ENCODE results near the gene FAM114A1. TPM values are rescaled to one million over a fixed set of nuclear protein-coding genes. Genes with fewer than 3 reads are reported as not detected.

Gene FAM114A1
- total and polyA plus RNA-seq, 2 experiments from 2014 or later, result 110 to 140 TPM

- no peak for TF ChIP-seq CTCF (IDR thresholded peaks at IDR 0.05; ENCODE audit: poor library complexity)
- TF ChIP-seq EZH2 (IDR thresholded peaks at IDR 0.05; ENCODE audit: borderline replicate concordance), result no peak
- TF ChIP-seq EZH2phosphoT487 (IDR thresholded peaks at IDR 0.05; ENCODE audit: low read depth, severe bottlenecking, unreplicated experiment), result no peak
- Histone ChIP-seq H3K9me3 (ENCODE audit: low read depth) (no peaks in the 10 kb centered on the region), H4K20me1 (ENCODE audit: insufficient read depth, poor library complexity, severe bottlenecking) (no peaks in the 10 kb centered on the region), H3K4me2 (peak overlapping the region; percentile 70), H3K79me2 (no peaks in the 10 kb centered on the region), H3K4me3 (no peak overlapping the region), H3K27me3 (no peaks in the 10 kb centered on the region), H3K36me3 (replicated peaks; ENCODE audit: insufficient read depth, low read depth) (no peaks in the 10 kb centered on the region), H3K4me1 (ENCODE audit: insufficient read depth) (no peaks in the 10 kb centered on the region), H3K27ac (no peak overlapping the region), H3K9me2 (replicated peaks; ENCODE audit: insufficient read depth) (no peaks in the 10 kb centered on the region), H2AFZ (peak overlapping the region; percentile 73)
- 79% methylated on average over 4 of the region's 4 CpGs for WGBS (ENCODE audit: low lambda C conversion rate, missing lambda C conversion rate)
- no peak for DNase-seq (ENCODE audit: low spot score)
These were observed 11.6 kb upstream of the FAM114A1 start for GRCh38 chr4:38856046-38856445.

GRCh38 chr4:38856524-38857337, 10.9 kb upstream of the FAM114A1 start, which contains the start of gene TLR6:
Gene TLR6, minus strand, starts transcription at chr4:38856817. Its CDS starts 27,344 bp downstream, at chr4:38829473.
- DNase-seq (ENCODE audit: low spot score), result peak; percentile 84
- peak within 1 kb of the TSS; percentile 73 for H2AFZ ChIP-seq
- no peaks in the 10 kb centered on the region for H3K4me1 ChIP-seq (ENCODE audit: insufficient read depth)
- no peaks in the 10 kb centered on the region for H3K79me2 ChIP-seq
- TF ChIP-seq CTCF (IDR thresholded peaks at IDR 0.05; ENCODE audit: poor library complexity) (peak; percentile 74), EZH2phosphoT487 (IDR thresholded peaks at IDR 0.05; ENCODE audit: low read depth, severe bottlenecking, unreplicated experiment) (no peak), EZH2 (IDR thresholded peaks at IDR 0.05; ENCODE audit: borderline replicate concordance) (no peak)
- no peaks in the 10 kb centered on the region for H3K9me2 ChIP-seq (replicated peaks; ENCODE audit: insufficient read depth)
- no peak within 1 kb of the TSS for H3K4me3 ChIP-seq
- H3K4me2 ChIP-seq, result peak within 1 kb of the TSS; percentile 70
- H3K36me3 ChIP-seq (replicated peaks; ENCODE audit: insufficient read depth, low read depth), result no peaks in the 10 kb centered on the region
- 12% methylated on average over 8 of the region's 8 CpGs for WGBS (ENCODE audit: low lambda C conversion rate, missing lambda C conversion rate)
- no peaks in the 10 kb centered on the region for H3K9me3 ChIP-seq (ENCODE audit: low read depth)
- H3K27ac ChIP-seq, result peak within 1 kb of the TSS; percentile 8
- H3K27me3 ChIP-seq, result no peaks in the 10 kb centered on the region
- no peaks in the 10 kb centered on the region for H4K20me1 ChIP-seq (ENCODE audit: insufficient read depth, poor library complexity, severe bottlenecking)

- Histone ChIP-seq H3K27me3 (no peaks in the 10 kb centered on the region), H3K4me2 (peak overlapping the region; percentile 70), H3K4me1 (ENCODE audit: insufficient read depth) (no peaks in the 10 kb centered on the region), H3K27ac (peak overlapping the region; percentile 8), H2AFZ (no peak overlapping the region), H3K79me2 (no peaks in the 10 kb centered on the region), H3K36me3 (replicated peaks; ENCODE audit: insufficient read depth, low read depth) (no peaks in the 10 kb centered on the region), H3K9me2 (replicated peaks; ENCODE audit: insufficient read depth) (no peaks in the 10 kb centered on the region), H3K9me3 (ENCODE audit: low read depth) (no peaks in the 10 kb centered on the region), H4K20me1 (ENCODE audit: insufficient read depth, poor library complexity, severe bottlenecking) (no peaks in the 10 kb centered on the region), H3K4me3 (no peak overlapping the region)
- TF ChIP-seq EZH2phosphoT487 (IDR thresholded peaks at IDR 0.05; ENCODE audit: low read depth, severe bottlenecking, unreplicated experiment), result no peak
- TF ChIP-seq EZH2 (IDR thresholded peaks at IDR 0.05; ENCODE audit: borderline replicate concordance), result no peak
- TF ChIP-seq CTCF (IDR thresholded peaks at IDR 0.05; ENCODE audit: poor library complexity), result no peak
- DNase-seq (ENCODE audit: low spot score), result peak; percentile 46
- 59% methylated on average over 3 of the region's 3 CpGs for WGBS (ENCODE audit: low lambda C conversion rate, missing lambda C conversion rate)
These were observed 10.1 kb upstream of the FAM114A1 start for GRCh38 chr4:38857354-38858096.
